KG1 (cell line): ENCODE data around the gene CDK18.

Experiments used
- DNase-seq: peaks from one replicate; lab custom pipeline; 2025; lab: John Stamatoyannopoulos, UW

CDK18 gene

GRCh38 chr1:205538235-205538840 is 33.9 kb downstream of the CDK18 start:
- DNase-seq, result no peak

GRCh38 chr1:205541161-205541886 is 36.9 kb downstream of the CDK18 start:
- DNase-seq, result no peak

- DNase-seq, result no peak
These were observed 37.9 kb downstream of the CDK18 start for GRCh38 chr1:205542367-205542766.

- DNase-seq, result no peak
These were observed 39.2 kb downstream of the CDK18 start for GRCh38 chr1:205543351-205544301.

GRCh38 chr1:205545001-205545919 is 40.8 kb downstream of the CDK18 start:
- DNase-seq, result no peak

GRCh38 chr1:205545991-205546390 is 41.5 kb downstream of the CDK18 start:
- DNase-seq, result no peak

- DNase-seq, result no peak
These were observed 42.1 kb downstream of the CDK18 start for GRCh38 chr1:205546541-205546940.

- DNase-seq, result no peak
These were observed 43.7 kb downstream of the CDK18 start for GRCh38 chr1:205547936-205548827.

- DNase-seq, result no peak
These were observed 49.8 kb downstream of the CDK18 start for GRCh38 chr1:205554026-205554811.

- no peak for DNase-seq
These were observed 57.2 kb downstream of the CDK18 start for GRCh38 chr1:205561501-205562203.

GRCh38 chr1:205563927-205564441 is 59.5 kb downstream of the CDK18 start:
- DNase-seq, result no peak

- DNase-seq, result no peak
These were observed 61.3 kb downstream of the CDK18 start for GRCh38 chr1:205565799-205566198.

GRCh38 chr1:205567716-205568115 is 63.2 kb downstream of the CDK18 start:
- DNase-seq, result no peak

- no peak for DNase-seq
These were observed 63.6 kb downstream of the CDK18 start for GRCh38 chr1:205568135-205568468.

GRCh38 chr1:205568469-205569361 is 64.2 kb downstream of the CDK18 start:
- no peak for DNase-seq

GRCh38 chr1:205569411-205570172 is 65.1 kb downstream of the CDK18 start:
- no peak for DNase-seq

- DNase-seq, result no peak
These were observed 65.7 kb downstream of the CDK18 start for GRCh38 chr1:205570173-205570501.
